ENCODE measurements around the gene RASD1. TPM values are rescaled to one million over a fixed set of nuclear protein-coding genes. Genes with fewer than 3 reads are reported as not detected.

RASD1 gene
- total RNA-seq, 1 experiment from 2014 or later: 1.2 TPM

DNA sequence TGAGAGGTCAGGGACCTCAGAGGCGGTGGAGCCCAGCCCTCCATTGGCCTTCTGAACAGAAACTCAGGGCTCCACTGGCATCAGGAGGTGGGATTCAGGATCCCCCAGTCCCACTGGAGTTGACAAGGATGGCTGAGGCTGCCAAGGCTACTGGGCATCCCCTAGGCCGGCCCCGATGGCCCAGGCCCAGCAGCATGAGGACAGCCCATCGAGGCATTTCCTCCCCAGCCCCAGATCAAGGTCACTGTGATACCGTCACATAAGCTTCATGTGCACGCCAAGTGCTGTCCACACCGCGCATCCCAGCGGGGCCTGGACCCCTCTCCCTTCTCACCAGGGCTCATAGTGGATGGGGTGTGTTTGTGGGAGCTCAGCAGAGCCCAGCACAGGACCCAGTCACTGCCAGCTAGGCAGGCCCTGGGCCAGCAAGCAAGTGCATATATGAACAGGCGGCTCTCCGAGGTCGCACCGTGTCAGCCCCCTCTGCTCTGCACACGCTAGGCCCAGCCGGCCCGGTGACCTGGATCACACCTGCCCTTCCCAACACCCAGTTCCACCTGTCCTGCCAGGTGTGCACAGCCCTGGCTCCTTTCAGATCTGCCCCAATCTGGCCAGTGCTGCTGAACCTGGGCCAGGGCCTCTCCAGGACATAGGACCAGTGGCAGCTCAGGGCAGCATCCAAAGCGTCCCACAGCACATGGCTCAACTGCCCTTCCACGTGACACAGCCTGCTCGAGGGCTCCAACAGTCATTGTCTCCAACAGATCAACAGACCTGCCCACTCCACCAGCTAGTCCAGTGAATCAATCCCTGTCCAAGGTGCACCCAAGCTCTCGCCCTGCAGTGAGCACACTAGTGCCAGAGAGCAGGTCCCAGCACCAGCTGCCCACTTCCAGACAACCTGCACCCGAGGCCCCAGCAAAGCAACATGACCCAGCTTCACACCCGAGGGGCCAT, 32.8 kb upstream of the RASD1 start:
- H3K4me2 ChIP-seq: no peak overlapping the region
- H3K79me2 ChIP-seq (ENCODE audit: low read depth): no peaks in the 10 kb centered on the region
- H3K4me1 ChIP-seq (replicated peaks; ENCODE audit: insufficient read depth): no peaks in the 10 kb centered on the region
- no peak overlapping the region for H3K4me3 ChIP-seq
- DNase-seq: no peak
- H4K20me1 ChIP-seq (ENCODE audit: insufficient read depth): peaks cover 63% of the 10 kb centered on the region
- no peaks in the 10 kb centered on the region for H3F3A ChIP-seq (ENCODE audit: insufficient read depth, low read depth)
- no peaks in the 10 kb centered on the region for H3K9me3 ChIP-seq (ENCODE audit: insufficient read depth, low read depth)
- TF ChIP-seq EZH2 (IDR thresholded peaks at IDR 0.05; ENCODE audit: low read depth): no peak
- TF ChIP-seq, protein P1, sequence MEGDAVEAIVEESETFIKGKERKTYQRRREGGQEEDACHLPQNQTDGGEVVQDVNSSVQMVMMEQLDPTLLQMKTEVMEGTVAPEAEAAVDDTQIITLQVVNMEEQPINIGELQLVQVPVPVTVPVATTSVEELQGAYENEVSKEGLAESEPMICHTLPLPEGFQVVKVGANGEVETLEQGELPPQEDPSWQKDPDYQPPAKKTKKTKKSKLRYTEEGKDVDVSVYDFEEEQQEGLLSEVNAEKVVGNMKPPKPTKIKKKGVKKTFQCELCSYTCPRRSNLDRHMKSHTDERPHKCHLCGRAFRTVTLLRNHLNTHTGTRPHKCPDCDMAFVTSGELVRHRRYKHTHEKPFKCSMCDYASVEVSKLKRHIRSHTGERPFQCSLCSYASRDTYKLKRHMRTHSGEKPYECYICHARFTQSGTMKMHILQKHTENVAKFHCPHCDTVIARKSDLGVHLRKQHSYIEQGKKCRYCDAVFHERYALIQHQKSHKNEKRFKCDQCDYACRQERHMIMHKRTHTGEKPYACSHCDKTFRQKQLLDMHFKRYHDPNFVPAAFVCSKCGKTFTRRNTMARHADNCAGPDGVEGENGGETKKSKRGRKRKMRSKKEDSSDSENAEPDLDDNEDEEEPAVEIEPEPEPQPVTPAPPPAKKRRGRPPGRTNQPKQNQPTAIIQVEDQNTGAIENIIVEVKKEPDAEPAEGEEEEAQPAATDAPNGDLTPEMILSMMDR (conservative IDR thresholded peaks at IDR 0.05): no peak
- no peaks in the 10 kb centered on the region for H3K36me3 ChIP-seq (ENCODE audit: low read depth)
- no peak overlapping the region for H2AFZ ChIP-seq
- no TSS peak for BruUV-seq (replicated peaks)
- no peak overlapping the region for H3K27ac ChIP-seq
- POLR2A ChIA-PET (ENCODE audit: unreplicated experiment): interaction anchor here (1.1 kb wide), 1 partner anchor 10 kb away, joined by 3 read pairs; no protein-coding TSS in a partner anchor
- CTCF ChIA-PET: interaction anchor here (0.5 kb wide), 1 partner anchor 614 kb away, joined by 3 read pairs; no protein-coding TSS in a partner anchor
- no peaks in the 10 kb centered on the region for H3K27me3 ChIP-seq (ENCODE audit: insufficient read depth, low read depth)
- no peaks in the 10 kb centered on the region for H3K9me2 ChIP-seq (ENCODE audit: insufficient read depth)
- intact Hi-C loops (cut with micrococcal nuclease; ENCODE audit: unreplicated experiment): no loop called here

DNA sequence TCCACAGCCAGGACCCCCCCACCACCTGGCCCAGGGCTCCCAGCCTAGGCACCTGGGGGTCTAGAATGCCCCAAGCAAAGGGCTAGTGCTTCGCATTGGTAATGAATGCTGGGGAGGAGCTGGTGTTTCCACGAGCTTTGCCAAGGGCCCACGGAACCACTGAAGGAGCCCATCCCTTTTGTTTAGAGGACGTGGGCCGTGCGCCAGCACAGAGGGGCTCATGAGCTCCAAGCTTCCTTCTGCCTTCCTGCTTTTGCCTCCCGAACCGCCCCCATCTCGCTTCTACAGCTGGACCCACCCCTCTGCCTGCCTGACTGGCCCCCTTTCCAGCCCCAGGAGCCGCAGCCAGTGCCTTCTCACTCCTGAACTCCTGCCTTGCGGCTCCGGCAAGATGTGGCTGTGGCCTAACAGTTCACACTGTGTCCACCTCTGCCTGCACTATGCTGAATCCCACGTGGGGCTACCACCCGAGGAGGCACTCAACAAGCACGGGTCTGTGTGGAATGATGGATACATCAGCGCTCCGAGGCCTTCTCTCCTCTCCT, 31.8 kb upstream of the RASD1 start:
- Histone ChIP-seq H3K4me1 (replicated peaks; ENCODE audit: insufficient read depth) (no peaks in the 10 kb centered on the region), H3K4me2 (no peak overlapping the region), H2AFZ (no peak overlapping the region), H3K9me2 (ENCODE audit: insufficient read depth) (no peaks in the 10 kb centered on the region), H3K27ac (no peak overlapping the region), H3F3A (ENCODE audit: insufficient read depth, low read depth) (no peaks in the 10 kb centered on the region), H3K27me3 (ENCODE audit: insufficient read depth, low read depth) (no peaks in the 10 kb centered on the region), H4K20me1 (ENCODE audit: insufficient read depth) (peaks cover 72% of the 10 kb centered on the region), H3K79me2 (ENCODE audit: low read depth) (no peaks in the 10 kb centered on the region), H3K4me3 (no peak overlapping the region), H3K36me3 (ENCODE audit: low read depth) (no peaks in the 10 kb centered on the region), H3K9me3 (ENCODE audit: insufficient read depth, low read depth) (no peaks in the 10 kb centered on the region)
- no TSS peak for BruUV-seq (replicated peaks)
- CTCF ChIA-PET: interaction anchor here (0.5 to 0.6 kb wide), 2 partner anchors 135 to 613 kb away, joined by 3 to 9 read pairs; no protein-coding TSS in a partner anchor
- intact Hi-C loops (cut with micrococcal nuclease; ENCODE audit: unreplicated experiment): no loop called here
- no peak for DNase-seq
- POLR2A ChIA-PET (ENCODE audit: unreplicated experiment): no interaction called here
- TF ChIP-seq EZH2 (IDR thresholded peaks at IDR 0.05; ENCODE audit: low read depth): no peak
- TF ChIP-seq, protein P1 (conservative IDR thresholded peaks at IDR 0.05): no peak

DNA sequence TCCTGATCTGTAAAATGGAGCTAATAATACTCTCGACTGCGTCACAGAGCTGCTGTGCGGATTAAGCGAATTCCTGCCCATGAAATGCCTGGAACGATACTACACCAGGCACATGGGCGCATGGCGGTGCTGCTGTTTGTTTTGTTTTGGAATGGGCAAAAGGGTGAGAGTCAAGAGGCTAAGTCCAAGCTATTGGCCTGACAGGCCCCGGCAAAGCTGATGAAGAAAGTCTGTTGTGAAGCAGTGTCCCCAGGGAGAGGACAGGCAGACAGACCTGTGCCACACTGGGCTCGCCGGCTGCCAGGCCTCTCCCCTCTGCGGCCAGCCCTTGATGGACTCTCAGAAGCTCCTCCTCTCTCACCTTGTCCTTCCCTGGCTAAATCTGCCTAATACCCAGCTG, 31.3 kb upstream of the RASD1 start:
- Histone ChIP-seq H3K9me3 (ENCODE audit: insufficient read depth, low read depth) (no peaks in the 10 kb centered on the region), H3K27me3 (ENCODE audit: insufficient read depth, low read depth) (no peaks in the 10 kb centered on the region), H3K79me2 (ENCODE audit: low read depth) (no peaks in the 10 kb centered on the region), H3F3A (ENCODE audit: insufficient read depth, low read depth) (no peaks in the 10 kb centered on the region), H3K4me3 (no peak overlapping the region), H3K4me2 (no peak overlapping the region), H2AFZ (no peak overlapping the region), H3K27ac (no peak overlapping the region), H3K36me3 (ENCODE audit: low read depth) (no peaks in the 10 kb centered on the region), H3K9me2 (ENCODE audit: insufficient read depth) (no peaks in the 10 kb centered on the region), H3K4me1 (replicated peaks; ENCODE audit: insufficient read depth) (no peaks in the 10 kb centered on the region), H4K20me1 (ENCODE audit: insufficient read depth) (peaks cover 73% of the 10 kb centered on the region)
- ChIA-PET POLR2A (ENCODE audit: unreplicated experiment) (no interaction called here), CTCF (no interaction called here)
- no peak for DNase-seq
- TF ChIP-seq, protein P1 (conservative IDR thresholded peaks at IDR 0.05): no peak
- TF ChIP-seq EZH2 (IDR thresholded peaks at IDR 0.05; ENCODE audit: low read depth): no peak
- intact Hi-C loops (cut with micrococcal nuclease; ENCODE audit: unreplicated experiment): no loop called here
- no TSS peak for BruUV-seq (replicated peaks)

All from PC-9 (cell line).